BJ (cell line): ENCODE results near the gene DGKB. TPM values are rescaled to one million over a fixed set of nuclear protein-coding genes. Genes with fewer than 3 reads are reported as not detected.

Source experiments
- CTCF ChIA-PET: fragments of 350-600 bp; formaldehyde crosslinking; extraction: SDS; loops from one replicate; lab custom pipeline; 2021; ENCODE audit warnings: antibody characterized with exemption, inconsistent platforms; lab: Yijun Ruan, JAX
- POLR2A ChIA-PET: fragments of 300-600 bp; sonication (Branson Sonifier 250); formaldehyde crosslinking; extraction: SDS; loops from one replicate; lab custom pipeline; 2021; ENCODE audit warnings: antibody characterized with exemption; lab: Charles Lee
- DNase-seq: peaks from one replicate; pipeline ENCODE4 v3.0.0-alpha.2; 2011; ENCODE audit warnings: low read depth
- H3K27me3 ChIP-seq: 2 replicates; pipeline ENCODE4 v1.6.0; 2011; ENCODE audit warnings: low read length; ENCODE audit not compliant: control insufficient read depth, insufficient read depth
- H3K36me3 ChIP-seq: 2 replicates; pipeline ENCODE4 v1.5.1; 2011; ENCODE audit warnings: low read length; ENCODE audit not compliant: control insufficient read depth, insufficient read depth
- H3K4me3 ChIP-seq: 2 replicates; pipeline ENCODE4 v1.5.1; 2011; ENCODE audit warnings: low read depth, mild to moderate bottlenecking, control low read depth, low read length
- polyA plus RNA-seq: library from polyadenylated mRNA; depleted of rRNA; stranded (reverse); fragments of >200 nt; gene quantifications from 2 replicates; pipeline ENCODE4 v1.2.3, GENCODE V29; 2011
- TF ChIP-seq, protein P1 (sequence below): IDR thresholded peaks from 2 replicates; pipeline ENCODE4 v1.5.1; 2011; ENCODE audit warnings: low read depth, mild to moderate bottlenecking, control low read depth, inconsistent platforms, low read length, moderate library complexity; ENCODE audit not compliant: insufficient read depth

The DGKB gene
- polyA plus RNA-seq, 1 experiment = 0.09 TPM

DNA sequence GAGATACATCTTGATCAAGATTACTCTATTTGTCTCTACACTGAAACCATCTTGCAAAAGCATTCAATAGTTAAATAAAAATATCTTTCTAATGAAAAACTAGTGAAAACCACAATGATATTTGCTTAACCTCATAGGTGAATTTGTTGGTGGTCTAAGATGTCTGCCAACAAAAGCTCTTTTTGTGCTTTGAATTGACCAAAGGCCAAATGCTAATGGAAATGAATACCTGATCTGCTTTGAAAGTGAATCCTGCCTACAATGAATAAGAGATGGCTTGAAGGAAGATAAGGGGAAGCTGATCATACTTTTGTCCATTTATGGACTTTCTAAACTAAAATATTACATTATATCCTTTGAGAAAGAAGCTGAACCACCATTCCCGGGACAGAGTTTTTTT is 684.2 kb downstream of the DGKB start:
- DNase-seq = no peak
- TF ChIP-seq, protein P1, sequence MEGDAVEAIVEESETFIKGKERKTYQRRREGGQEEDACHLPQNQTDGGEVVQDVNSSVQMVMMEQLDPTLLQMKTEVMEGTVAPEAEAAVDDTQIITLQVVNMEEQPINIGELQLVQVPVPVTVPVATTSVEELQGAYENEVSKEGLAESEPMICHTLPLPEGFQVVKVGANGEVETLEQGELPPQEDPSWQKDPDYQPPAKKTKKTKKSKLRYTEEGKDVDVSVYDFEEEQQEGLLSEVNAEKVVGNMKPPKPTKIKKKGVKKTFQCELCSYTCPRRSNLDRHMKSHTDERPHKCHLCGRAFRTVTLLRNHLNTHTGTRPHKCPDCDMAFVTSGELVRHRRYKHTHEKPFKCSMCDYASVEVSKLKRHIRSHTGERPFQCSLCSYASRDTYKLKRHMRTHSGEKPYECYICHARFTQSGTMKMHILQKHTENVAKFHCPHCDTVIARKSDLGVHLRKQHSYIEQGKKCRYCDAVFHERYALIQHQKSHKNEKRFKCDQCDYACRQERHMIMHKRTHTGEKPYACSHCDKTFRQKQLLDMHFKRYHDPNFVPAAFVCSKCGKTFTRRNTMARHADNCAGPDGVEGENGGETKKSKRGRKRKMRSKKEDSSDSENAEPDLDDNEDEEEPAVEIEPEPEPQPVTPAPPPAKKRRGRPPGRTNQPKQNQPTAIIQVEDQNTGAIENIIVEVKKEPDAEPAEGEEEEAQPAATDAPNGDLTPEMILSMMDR = no peak
- Histone ChIP-seq H3K27me3 (no peaks in the 10 kb centered on the region), H3K36me3 (no peaks in the 10 kb centered on the region), H3K4me3 (no peak overlapping the region)
- ChIA-PET CTCF (interaction anchor here (0.6 to 0.7 kb wide), 2 partner anchors 25 to 99 kb away, joined by 3 read pairs; no protein-coding TSS in a partner anchor), POLR2A (no interaction called here)

DNA sequence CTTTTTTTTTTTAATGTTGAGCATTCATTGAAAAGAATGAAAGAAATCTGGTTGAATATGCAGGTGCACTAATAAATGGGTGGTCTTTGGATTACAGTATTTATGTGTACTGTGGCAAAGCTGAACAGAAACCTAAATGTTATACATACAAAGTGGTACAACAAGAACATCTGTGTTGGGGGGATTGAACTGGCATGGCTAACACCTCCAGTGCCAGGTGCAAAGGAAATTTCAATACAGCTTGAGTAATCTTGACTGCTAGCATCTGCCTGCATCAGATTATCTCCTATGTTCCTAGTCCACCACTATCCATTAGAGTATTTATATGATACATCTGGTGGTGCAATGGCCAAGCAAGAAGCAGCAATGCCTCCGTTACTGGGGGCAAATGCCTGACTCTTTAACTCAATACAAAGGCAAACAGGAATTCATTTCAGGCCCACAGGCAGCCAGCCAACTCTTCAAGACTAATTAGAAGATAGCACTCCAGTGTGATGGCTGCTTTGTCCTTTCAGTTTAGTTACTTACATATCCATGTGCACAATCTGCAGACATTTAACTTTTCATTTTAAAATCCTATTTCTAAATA is 692.6 kb downstream of the DGKB start:
- ChIA-PET POLR2A (no interaction called here), CTCF (no interaction called here)
- no peaks in the 10 kb centered on the region for H3K27me3 ChIP-seq
- DNase-seq = no peak
- H3K36me3 ChIP-seq = no peaks in the 10 kb centered on the region
- H3K4me3 ChIP-seq = no peak overlapping the region
- TF ChIP-seq, protein P1 = no peak

DNA sequence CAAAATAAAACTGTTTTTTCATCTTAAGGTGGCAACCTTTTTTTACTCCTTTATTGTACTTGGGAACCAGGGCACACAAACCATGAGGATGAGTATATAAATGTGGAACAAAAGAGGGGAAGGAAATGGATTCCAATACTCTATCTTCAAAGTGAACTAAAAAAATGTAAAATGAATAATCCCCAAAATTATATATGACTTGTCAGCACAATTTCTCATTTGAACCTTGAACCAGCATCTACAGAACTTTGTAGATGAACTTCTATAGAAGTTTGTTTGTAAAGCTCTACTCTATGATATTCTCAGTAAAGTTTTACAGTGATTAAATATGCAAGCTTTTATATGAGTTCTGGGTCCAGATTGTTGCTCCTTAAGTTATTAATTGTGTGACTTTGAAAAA is 694.8 kb downstream of the DGKB start:
- ChIA-PET POLR2A (no interaction called here), CTCF (no interaction called here)

DNA sequence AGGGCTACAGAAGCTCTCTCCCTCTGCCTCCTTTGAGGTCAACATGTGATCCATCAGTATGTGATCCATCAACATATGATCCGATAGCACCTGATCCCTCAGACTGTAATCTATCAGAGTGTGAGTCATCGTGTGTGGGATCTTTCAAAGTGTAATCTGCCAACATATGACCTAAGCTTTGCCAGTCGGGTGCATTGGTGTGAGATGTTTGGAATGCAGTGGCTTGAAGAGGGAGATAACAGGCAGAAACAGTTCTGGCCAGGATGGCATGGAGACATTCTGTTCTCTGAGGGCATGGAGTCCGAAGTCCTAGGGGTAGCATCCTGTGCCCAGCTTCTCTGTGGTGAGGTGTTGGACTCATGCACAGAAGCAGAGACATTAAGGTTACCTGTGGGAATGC is 695.4 kb downstream of the DGKB start:
- ChIA-PET POLR2A (no interaction called here), CTCF (no interaction called here)
- Histone ChIP-seq H3K36me3 (no peaks in the 10 kb centered on the region), H3K27me3 (no peaks in the 10 kb centered on the region), H3K4me3 (no peak overlapping the region)
- TF ChIP-seq, protein P1 = no peak
- DNase-seq = no peak

More for the DNA sequence above, 694.8 kb downstream of the DGKB start:
- no peaks in the 10 kb centered on the region for H3K36me3 ChIP-seq
- no peak overlapping the region for H3K4me3 ChIP-seq
- TF ChIP-seq, protein P1 = no peak
- no peaks in the 10 kb centered on the region for H3K27me3 ChIP-seq
- no peak for DNase-seq

DNA sequence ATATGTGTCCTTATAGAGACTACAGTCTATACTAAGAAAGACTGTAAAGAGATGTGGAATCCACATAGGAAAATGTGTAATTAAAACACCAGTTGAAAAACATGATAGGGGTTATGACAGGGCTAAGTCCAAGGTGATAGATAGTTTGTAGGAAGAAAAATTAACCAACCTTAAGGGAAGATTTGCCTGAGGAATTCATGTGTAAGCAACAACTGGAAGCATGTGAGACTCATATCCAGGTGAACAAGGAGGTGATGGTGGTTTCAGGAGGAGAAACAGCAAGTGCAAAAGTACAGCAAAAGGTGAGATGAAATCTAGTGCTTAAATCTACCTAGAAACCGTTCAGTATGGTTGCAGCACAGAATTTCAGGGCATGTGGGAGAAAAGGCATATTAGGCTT is 696.4 kb downstream of the DGKB start:
- TF ChIP-seq, protein P1 = no peak
- Histone ChIP-seq H3K36me3 (no peaks in the 10 kb centered on the region), H3K4me3 (no peak overlapping the region), H3K27me3 (no peaks in the 10 kb centered on the region)
- no peak for DNase-seq
- ChIA-PET POLR2A (no interaction called here), CTCF (no interaction called here)
